Measurements from ENCODE around the gene SURF2.
A peak's percentile ranks its signal among the peaks of the same experiment; 100 is the strongest.

Gene SURF2

GRCh38 chr9:133354766-133355165 is 1.6 kb upstream of the SURF2 start:
- Histone ChIP-seq H3K4me3 (ENCODE audit: low read length) (no peak overlapping the region), H3K27me3 (ENCODE audit: control insufficient read depth, insufficient read depth, low read length) (no peaks in the 10 kb centered on the region), H3K36me3 (ENCODE audit: control insufficient read depth, insufficient read depth, low read length) (peaks cover 34% of the 10 kb centered on the region), H3K4me1 (ENCODE audit: control insufficient read depth, insufficient read depth, low read length) (no peaks in the 10 kb centered on the region), H3K9me3 (ENCODE audit: control insufficient read depth, insufficient read depth, low read length) (no peaks in the 10 kb centered on the region), H3K27ac (ENCODE audit: low read length) (no peak overlapping the region)
- no peak for DNase-seq (ENCODE audit: low read depth, low spot score)
- WGBS (ENCODE audit: insufficient coverage, insufficient read length), result no CpG with 5 or more reads among the region's 7 CpGs

- WGBS (ENCODE audit: insufficient coverage, insufficient read length), result no CpG with 5 or more reads among the region's 31 CpGs
- no peaks in the 10 kb centered on the region for H3K4me1 ChIP-seq (ENCODE audit: control insufficient read depth, insufficient read depth, low read length)
- DNase-seq (ENCODE audit: low read depth, low spot score), result no peak
- H3K27ac ChIP-seq (ENCODE audit: low read length), result no peak overlapping the region
- H3K27me3 ChIP-seq (ENCODE audit: control insufficient read depth, insufficient read depth, low read length), result no peaks in the 10 kb centered on the region
- no peaks in the 10 kb centered on the region for H3K9me3 ChIP-seq (ENCODE audit: control insufficient read depth, insufficient read depth, low read length)
- peak overlapping the region; percentile 70 for H3K4me3 ChIP-seq (ENCODE audit: low read length)
- H3K36me3 ChIP-seq (ENCODE audit: control insufficient read depth, insufficient read depth, low read length), result peaks cover 25% of the 10 kb centered on the region
Measured at GRCh38 chr9:133355881-133356357, 431 bp upstream of the SURF2 start.

- H3K4me3 ChIP-seq (ENCODE audit: low read length), result no peak overlapping the region
- no peaks in the 10 kb centered on the region for H3K4me1 ChIP-seq (ENCODE audit: control insufficient read depth, insufficient read depth, low read length)
- H3K27me3 ChIP-seq (ENCODE audit: control insufficient read depth, insufficient read depth, low read length), result no peaks in the 10 kb centered on the region
- no peak overlapping the region for H3K27ac ChIP-seq (ENCODE audit: low read length)
- peaks cover 16% of the 10 kb centered on the region for H3K36me3 ChIP-seq (ENCODE audit: control insufficient read depth, insufficient read depth, low read length)
- no peak for DNase-seq (ENCODE audit: low read depth, low spot score)
- WGBS (ENCODE audit: insufficient coverage, insufficient read length), result no CpG with 5 or more reads among the region's 14 CpGs
- no peaks in the 10 kb centered on the region for H3K9me3 ChIP-seq (ENCODE audit: control insufficient read depth, insufficient read depth, low read length)
Measured at GRCh38 chr9:133357656-133358055, 1.3 kb downstream of the SURF2 start.

GRCh38 chr9:133359399-133360175 is 3.2 kb downstream of the SURF2 start:
- no peak for DNase-seq (ENCODE audit: low read depth, low spot score)
- Histone ChIP-seq H3K9me3 (ENCODE audit: control insufficient read depth, insufficient read depth, low read length) (no peaks in the 10 kb centered on the region), H3K27me3 (ENCODE audit: control insufficient read depth, insufficient read depth, low read length) (no peaks in the 10 kb centered on the region), H3K27ac (ENCODE audit: low read length) (no peak overlapping the region), H3K36me3 (ENCODE audit: control insufficient read depth, insufficient read depth, low read length) (peaks cover 15% of the 10 kb centered on the region), H3K4me1 (ENCODE audit: control insufficient read depth, insufficient read depth, low read length) (no peaks in the 10 kb centered on the region), H3K4me3 (ENCODE audit: low read length) (no peak overlapping the region)
- no CpG with 5 or more reads among the region's 20 CpGs for WGBS (ENCODE audit: insufficient coverage, insufficient read length)

- no CpG with 5 or more reads among the region's 21 CpGs for WGBS (ENCODE audit: insufficient coverage, insufficient read length)
- peaks cover 18% of the 10 kb centered on the region for H3K36me3 ChIP-seq (ENCODE audit: control insufficient read depth, insufficient read depth, low read length)
- H3K9me3 ChIP-seq (ENCODE audit: control insufficient read depth, insufficient read depth, low read length), result no peaks in the 10 kb centered on the region
- DNase-seq (ENCODE audit: low read depth, low spot score), result no peak
- no peak overlapping the region for H3K27ac ChIP-seq (ENCODE audit: low read length)
- H3K4me3 ChIP-seq (ENCODE audit: low read length), result no peak overlapping the region
- no peaks in the 10 kb centered on the region for H3K27me3 ChIP-seq (ENCODE audit: control insufficient read depth, insufficient read depth, low read length)
- H3K4me1 ChIP-seq (ENCODE audit: control insufficient read depth, insufficient read depth, low read length), result no peaks in the 10 kb centered on the region
Measured at GRCh38 chr9:133360400-133361393, 4.3 kb downstream of the SURF2 start.

- WGBS (ENCODE audit: insufficient coverage, insufficient read length), result 100% methylated on average over 1 of the region's 13 CpGs
- H3K9me3 ChIP-seq (ENCODE audit: control insufficient read depth, insufficient read depth, low read length), result no peaks in the 10 kb centered on the region
- DNase-seq (ENCODE audit: low read depth, low spot score), result no peak
- no peaks in the 10 kb centered on the region for H3K27me3 ChIP-seq (ENCODE audit: control insufficient read depth, insufficient read depth, low read length)
- no peaks in the 10 kb centered on the region for H3K4me1 ChIP-seq (ENCODE audit: control insufficient read depth, insufficient read depth, low read length)
- H3K36me3 ChIP-seq (ENCODE audit: control insufficient read depth, insufficient read depth, low read length), result peaks cover 24% of the 10 kb centered on the region
- H3K27ac ChIP-seq (ENCODE audit: low read length), result no peak overlapping the region
- H3K4me3 ChIP-seq (ENCODE audit: low read length), result no peak overlapping the region
Measured at GRCh38 chr9:133361507-133362092, 5.2 kb downstream of the SURF2 start.

- peaks cover 32% of the 10 kb centered on the region for H3K36me3 ChIP-seq (ENCODE audit: control insufficient read depth, insufficient read depth, low read length)
- no peaks in the 10 kb centered on the region for H3K4me1 ChIP-seq (ENCODE audit: control insufficient read depth, insufficient read depth, low read length)
- no peaks in the 10 kb centered on the region for H3K9me3 ChIP-seq (ENCODE audit: control insufficient read depth, insufficient read depth, low read length)
- DNase-seq (ENCODE audit: low read depth, low spot score), result no peak
- H3K27ac ChIP-seq (ENCODE audit: low read length), result no peak overlapping the region
- WGBS (ENCODE audit: insufficient coverage, insufficient read length), result no CpG with 5 or more reads among the region's 15 CpGs
- no peak overlapping the region for H3K4me3 ChIP-seq (ENCODE audit: low read length)
- H3K27me3 ChIP-seq (ENCODE audit: control insufficient read depth, insufficient read depth, low read length), result no peaks in the 10 kb centered on the region
Measured at GRCh38 chr9:133362359-133363044, 6.2 kb downstream of the SURF2 start.

DNA sequence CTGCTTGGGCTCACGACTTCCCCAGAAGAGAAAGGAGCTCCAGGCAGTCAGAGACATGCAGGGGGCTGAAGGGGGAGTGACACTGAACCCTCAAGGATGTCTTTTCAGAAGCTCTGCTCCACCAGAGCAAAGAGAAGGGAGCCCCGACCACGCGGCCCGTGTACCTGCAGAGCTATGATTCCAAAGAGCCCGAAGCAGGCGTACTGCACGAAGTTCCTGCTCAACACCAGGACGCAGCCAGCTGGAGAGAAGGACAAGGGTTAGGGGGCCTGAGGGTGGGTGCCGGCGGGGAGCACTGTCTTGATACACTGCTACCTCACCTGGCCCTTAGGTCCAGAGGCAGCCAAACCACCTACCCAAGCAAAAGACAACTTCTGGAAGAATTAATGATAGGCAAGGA is 10.1 kb downstream of the SURF2 start:
- Histone ChIP-seq H3K27ac (ENCODE audit: low read length) (no peak overlapping the region), H3K27me3 (ENCODE audit: control insufficient read depth, insufficient read depth, low read length) (no peaks in the 10 kb centered on the region), H3K36me3 (ENCODE audit: control insufficient read depth, insufficient read depth, low read length) (peaks cover 32% of the 10 kb centered on the region), H3K4me3 (ENCODE audit: low read length) (no peak overlapping the region), H3K4me1 (ENCODE audit: control insufficient read depth, insufficient read depth, low read length) (no peaks in the 10 kb centered on the region), H3K9me3 (ENCODE audit: control insufficient read depth, insufficient read depth, low read length) (no peaks in the 10 kb centered on the region)
- WGBS (ENCODE audit: insufficient coverage, insufficient read length), result no CpG with 5 or more reads among the region's 11 CpGs
- no peak for DNase-seq (ENCODE audit: low read depth, low spot score)

DNA sequence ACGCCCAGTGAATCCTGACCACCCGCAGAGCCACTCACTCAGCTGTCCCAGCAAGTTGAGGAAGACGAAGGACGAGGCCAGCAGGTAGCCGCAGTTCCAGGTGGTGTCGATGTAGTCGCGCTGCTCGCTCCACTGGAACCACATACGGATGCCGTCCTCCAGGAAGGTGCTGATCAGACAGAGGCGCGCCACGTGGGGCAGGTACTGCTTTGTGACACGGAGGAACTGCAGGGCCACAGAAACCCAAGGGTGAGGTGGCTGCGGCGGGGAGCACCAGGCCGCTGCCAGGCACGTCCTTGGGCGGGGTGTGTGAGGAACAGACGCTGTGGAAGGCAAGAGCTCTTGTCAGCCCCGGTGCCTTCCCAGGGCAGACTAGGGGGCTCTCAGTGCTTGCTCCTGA is 10.9 kb downstream of the SURF2 start:
- no peaks in the 10 kb centered on the region for H3K27me3 ChIP-seq (ENCODE audit: control insufficient read depth, insufficient read depth, low read length)
- H3K4me1 ChIP-seq (ENCODE audit: control insufficient read depth, insufficient read depth, low read length), result no peaks in the 10 kb centered on the region
- DNase-seq (ENCODE audit: low read depth, low spot score), result no peak
- no CpG with 5 or more reads among the region's 22 CpGs for whole genome bisulfite sequencing (ENCODE audit: insufficient coverage, insufficient read length)
- H3K27ac ChIP-seq (ENCODE audit: low read length), result no peak overlapping the region
- no peak overlapping the region for H3K4me3 ChIP-seq (ENCODE audit: low read length)
- no peaks in the 10 kb centered on the region for H3K9me3 ChIP-seq (ENCODE audit: control insufficient read depth, insufficient read depth, low read length)
- H3K36me3 ChIP-seq (ENCODE audit: control insufficient read depth, insufficient read depth, low read length), result peaks cover 34% of the 10 kb centered on the region

GRCh38 chr9:133367778-133368177 is 11.4 kb downstream of the SURF2 start:
- Histone ChIP-seq H3K4me1 (ENCODE audit: control insufficient read depth, insufficient read depth, low read length) (no peaks in the 10 kb centered on the region), H3K36me3 (ENCODE audit: control insufficient read depth, insufficient read depth, low read length) (peaks cover 32% of the 10 kb centered on the region), H3K4me3 (ENCODE audit: low read length) (no peak overlapping the region), H3K27me3 (ENCODE audit: control insufficient read depth, insufficient read depth, low read length) (no peaks in the 10 kb centered on the region), H3K27ac (ENCODE audit: low read length) (no peak overlapping the region), H3K9me3 (ENCODE audit: control insufficient read depth, insufficient read depth, low read length) (no peaks in the 10 kb centered on the region)
- no CpG with 5 or more reads among the region's 10 CpGs for WGBS (ENCODE audit: insufficient coverage, insufficient read length)
- DNase-seq (ENCODE audit: low read depth, low spot score), result no peak

Data from iPS DF 6.9 (cell line).